ENCODE data around the gene PKD1L1. TPM values are rescaled to one million over a fixed set of nuclear protein-coding genes. Genes with fewer than 3 reads are reported as not detected.

Gene PKD1L1
- total RNA-seq, 3 donors from 2014 or later (not counting 1 experiment from before 2014, with no cell fraction given): 0.33 to 0.48 (median 0.38) TPM

DNA sequence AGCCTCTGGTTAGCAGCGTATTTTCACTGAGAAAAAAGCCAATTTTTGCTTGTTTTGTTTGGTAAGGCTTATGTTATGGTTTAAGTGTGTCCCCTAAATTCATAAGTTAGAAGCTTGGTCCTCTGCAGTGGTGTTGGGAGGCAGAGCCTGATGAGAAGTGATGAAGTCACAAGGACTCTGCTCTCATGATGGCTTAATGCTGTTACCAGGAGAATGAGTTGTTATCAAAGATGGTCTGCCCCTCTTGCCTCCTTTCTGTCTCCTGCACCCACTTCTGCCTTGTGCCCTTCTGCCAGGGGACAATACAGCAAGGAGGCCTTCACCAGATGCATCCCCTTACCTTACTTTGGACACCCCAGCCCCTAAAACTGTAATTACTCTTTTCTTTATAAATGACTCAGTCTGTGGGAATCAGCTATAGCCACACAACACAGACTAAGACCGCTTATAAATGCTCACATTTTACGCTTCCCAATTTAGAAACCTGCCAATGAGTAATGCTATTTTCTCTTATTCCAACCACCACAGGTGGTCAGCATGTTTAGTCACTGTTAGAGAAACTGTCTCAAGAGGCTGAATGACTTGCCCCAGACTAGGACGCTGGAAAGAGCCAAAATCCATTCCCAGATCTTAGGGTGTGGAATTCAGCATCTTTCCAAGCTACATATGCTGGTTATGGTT is 6.1 kb upstream of the PKD1L1 start:
- TF ChIP-seq, protein P1, sequence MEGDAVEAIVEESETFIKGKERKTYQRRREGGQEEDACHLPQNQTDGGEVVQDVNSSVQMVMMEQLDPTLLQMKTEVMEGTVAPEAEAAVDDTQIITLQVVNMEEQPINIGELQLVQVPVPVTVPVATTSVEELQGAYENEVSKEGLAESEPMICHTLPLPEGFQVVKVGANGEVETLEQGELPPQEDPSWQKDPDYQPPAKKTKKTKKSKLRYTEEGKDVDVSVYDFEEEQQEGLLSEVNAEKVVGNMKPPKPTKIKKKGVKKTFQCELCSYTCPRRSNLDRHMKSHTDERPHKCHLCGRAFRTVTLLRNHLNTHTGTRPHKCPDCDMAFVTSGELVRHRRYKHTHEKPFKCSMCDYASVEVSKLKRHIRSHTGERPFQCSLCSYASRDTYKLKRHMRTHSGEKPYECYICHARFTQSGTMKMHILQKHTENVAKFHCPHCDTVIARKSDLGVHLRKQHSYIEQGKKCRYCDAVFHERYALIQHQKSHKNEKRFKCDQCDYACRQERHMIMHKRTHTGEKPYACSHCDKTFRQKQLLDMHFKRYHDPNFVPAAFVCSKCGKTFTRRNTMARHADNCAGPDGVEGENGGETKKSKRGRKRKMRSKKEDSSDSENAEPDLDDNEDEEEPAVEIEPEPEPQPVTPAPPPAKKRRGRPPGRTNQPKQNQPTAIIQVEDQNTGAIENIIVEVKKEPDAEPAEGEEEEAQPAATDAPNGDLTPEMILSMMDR (IDR thresholded peaks at IDR 0.05): no peak
- H3K4me1 ChIP-seq (ENCODE audit: control insufficient read depth, insufficient read depth, low read length): no peaks in the 10 kb centered on the region
- Mint-ChIP-seq H3K4me1 (peaks cover 0 to 5% of the 10 kb centered on the region in 2 donors), H3K4me3 (no peak overlapping the region), H3K9me3 (no peaks in the 10 kb centered on the region), H3K27ac (peak overlapping the region in 1 of 2 donors; percentile 43), H3K36me3 (no peaks in the 10 kb centered on the region), H3K27me3 (ENCODE audit: low read depth in 2 of 2) (no peaks in the 10 kb centered on the region)
- H3K27me3 ChIP-seq (ENCODE audit: control insufficient read depth, insufficient read depth, low read length): no peaks in the 10 kb centered on the region
- no peak for DNase-seq
- 91% methylated on average over 4 of the region's 4 CpGs for WGBS (ENCODE audit: insufficient coverage)
- H3K9me3 ChIP-seq (ENCODE audit: control insufficient read depth, insufficient read depth, low read length): no peaks in the 10 kb centered on the region
- ATAC-seq: no peak
- intact Hi-C loops (cut with micrococcal nuclease): no loop called here
- no peak overlapping the region for H3K4me3 ChIP-seq (ENCODE audit: low read length)
- peaks cover 21% of the 10 kb centered on the region for H3K36me3 ChIP-seq (ENCODE audit: control insufficient read depth, insufficient read depth, low read length)
- H3K27ac ChIP-seq (ENCODE audit: low read length): no peak overlapping the region

DNA sequence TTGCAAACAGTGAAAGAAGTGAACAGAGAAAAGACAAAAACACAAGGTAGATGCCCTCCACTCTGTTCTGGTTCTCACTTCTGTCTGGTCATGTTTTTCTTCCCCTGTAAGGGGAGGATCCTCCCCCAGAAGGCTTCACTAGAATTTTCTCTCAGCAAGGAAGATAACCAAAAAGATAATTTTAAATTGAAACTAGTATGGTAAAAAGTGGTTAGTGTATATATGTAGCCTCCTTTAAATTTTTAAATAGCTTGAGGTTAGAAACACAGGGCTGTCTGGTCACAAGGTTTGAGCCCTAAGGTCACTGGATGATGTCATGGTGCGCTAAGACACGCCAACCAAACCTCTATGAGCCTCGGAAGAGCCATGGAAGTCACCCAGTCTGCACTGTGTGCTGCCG is 5.6 kb upstream of the PKD1L1 start:
- Mint-ChIP-seq H3K4me3 (no peak overlapping the region), H3K9me3 (no peaks in the 10 kb centered on the region), H3K36me3 (no peaks in the 10 kb centered on the region), H3K27me3 (ENCODE audit: low read depth in 2 of 2) (no peaks in the 10 kb centered on the region), H3K4me1 (peaks cover 0 to 5% of the 10 kb centered on the region in 2 donors), H3K27ac (peak overlapping the region in 1 of 2 donors; percentile 43)
- ATAC-seq (no peak), DNase-seq (no peak)
- WGBS (ENCODE audit: insufficient coverage): 93% methylated on average over 4 of the region's 4 CpGs
- no peak overlapping the region for H3K4me3 ChIP-seq (ENCODE audit: low read length)
- intact Hi-C loops (cut with micrococcal nuclease): no loop called here
- H3K36me3 ChIP-seq (ENCODE audit: control insufficient read depth, insufficient read depth, low read length): peaks cover 21% of the 10 kb centered on the region
- TF ChIP-seq, protein P1 (IDR thresholded peaks at IDR 0.05): no peak
- no peaks in the 10 kb centered on the region for H3K27me3 ChIP-seq (ENCODE audit: control insufficient read depth, insufficient read depth, low read length)
- H3K27ac ChIP-seq (ENCODE audit: low read length): no peak overlapping the region
- H3K4me1 ChIP-seq (ENCODE audit: control insufficient read depth, insufficient read depth, low read length): no peaks in the 10 kb centered on the region
- H3K9me3 ChIP-seq (ENCODE audit: control insufficient read depth, insufficient read depth, low read length): no peaks in the 10 kb centered on the region

DNA sequence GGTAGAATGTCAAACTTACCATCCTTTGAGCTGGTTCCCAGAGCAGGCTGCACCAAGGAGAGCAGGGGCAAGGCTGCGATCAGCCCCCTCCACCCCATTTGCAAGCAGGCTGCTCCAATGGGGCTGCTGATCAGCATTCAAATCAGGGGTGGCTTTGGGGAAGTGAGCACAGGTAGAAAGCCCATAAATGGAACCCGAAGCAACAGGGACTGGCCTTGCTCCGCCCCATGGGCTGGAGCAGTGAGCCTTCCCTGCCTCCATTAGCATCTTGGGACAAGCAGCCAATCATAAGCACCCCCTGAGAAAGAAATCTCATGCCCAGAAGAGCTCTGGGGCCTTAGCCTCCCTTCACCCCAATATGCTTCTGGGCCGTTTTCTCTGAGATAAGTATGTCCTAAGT is 4.0 kb upstream of the PKD1L1 start:
- Mint-ChIP-seq H3K4me3 (no peak overlapping the region), H3K27ac (no peak overlapping the region), H3K4me1 (no peaks in the 10 kb centered on the region), H3K27me3 (ENCODE audit: low read depth in 2 of 2) (no peaks in the 10 kb centered on the region), H3K9me3 (no peaks in the 10 kb centered on the region), H3K36me3 (no peaks in the 10 kb centered on the region)
- no peak overlapping the region for H3K27ac ChIP-seq (ENCODE audit: low read length)
- 93% methylated on average over 3 of the region's 4 CpGs for WGBS (ENCODE audit: insufficient coverage)
- H3K4me3 ChIP-seq (ENCODE audit: low read length): no peak overlapping the region
- H3K4me1 ChIP-seq (ENCODE audit: control insufficient read depth, insufficient read depth, low read length): no peaks in the 10 kb centered on the region
- peaks cover 18% of the 10 kb centered on the region for H3K36me3 ChIP-seq (ENCODE audit: control insufficient read depth, insufficient read depth, low read length)
- H3K9me3 ChIP-seq (ENCODE audit: control insufficient read depth, insufficient read depth, low read length): no peaks in the 10 kb centered on the region
- ATAC-seq (no peak), DNase-seq (no peak)
- no peaks in the 10 kb centered on the region for H3K27me3 ChIP-seq (ENCODE audit: control insufficient read depth, insufficient read depth, low read length)
- TF ChIP-seq, protein P1 (IDR thresholded peaks at IDR 0.05): no peak
- intact Hi-C loops (cut with micrococcal nuclease): no loop called here

DNA sequence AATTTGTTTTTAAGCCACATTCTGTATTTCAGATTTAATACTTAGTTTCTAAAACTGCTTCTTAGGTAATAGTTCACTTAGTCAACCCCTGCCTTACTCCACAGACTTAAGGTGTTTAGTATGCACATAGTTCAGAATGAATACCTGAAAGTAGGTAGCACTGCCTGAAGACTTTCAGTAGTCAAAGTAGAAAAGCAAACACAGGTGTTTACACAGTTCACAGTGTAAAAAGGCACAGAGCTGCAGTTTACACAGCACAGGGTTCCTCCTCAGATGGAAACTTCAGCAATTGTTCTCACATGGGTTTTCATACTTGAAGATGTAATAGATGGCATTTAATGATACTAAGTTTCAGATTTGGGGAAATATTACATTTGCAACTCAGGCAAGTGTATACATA is 3.1 kb upstream of the PKD1L1 start:
- Mint-ChIP-seq H3K9me3 (no peaks in the 10 kb centered on the region), H3K4me3 (no peak overlapping the region), H3K36me3 (no peaks in the 10 kb centered on the region), H3K27ac (no peak overlapping the region), H3K27me3 (ENCODE audit: low read depth in 2 of 2) (no peaks in the 10 kb centered on the region), H3K4me1 (no peaks in the 10 kb centered on the region)
- peaks cover 14% of the 10 kb centered on the region for H3K36me3 ChIP-seq (ENCODE audit: control insufficient read depth, insufficient read depth, low read length)
- intact Hi-C loops (cut with micrococcal nuclease): no loop called here
- no peaks in the 10 kb centered on the region for H3K9me3 ChIP-seq (ENCODE audit: control insufficient read depth, insufficient read depth, low read length)
- no peaks in the 10 kb centered on the region for H3K4me1 ChIP-seq (ENCODE audit: control insufficient read depth, insufficient read depth, low read length)
- no peak overlapping the region for H3K4me3 ChIP-seq (ENCODE audit: low read length)
- ATAC-seq (no peak), DNase-seq (no peak)
- TF ChIP-seq, protein P1 (IDR thresholded peaks at IDR 0.05): no peak
- H3K27me3 ChIP-seq (ENCODE audit: control insufficient read depth, insufficient read depth, low read length): no peaks in the 10 kb centered on the region
- no peak overlapping the region for H3K27ac ChIP-seq (ENCODE audit: low read length)
